ENCODE results near the gene CD59.

CD59 gene

DNA sequence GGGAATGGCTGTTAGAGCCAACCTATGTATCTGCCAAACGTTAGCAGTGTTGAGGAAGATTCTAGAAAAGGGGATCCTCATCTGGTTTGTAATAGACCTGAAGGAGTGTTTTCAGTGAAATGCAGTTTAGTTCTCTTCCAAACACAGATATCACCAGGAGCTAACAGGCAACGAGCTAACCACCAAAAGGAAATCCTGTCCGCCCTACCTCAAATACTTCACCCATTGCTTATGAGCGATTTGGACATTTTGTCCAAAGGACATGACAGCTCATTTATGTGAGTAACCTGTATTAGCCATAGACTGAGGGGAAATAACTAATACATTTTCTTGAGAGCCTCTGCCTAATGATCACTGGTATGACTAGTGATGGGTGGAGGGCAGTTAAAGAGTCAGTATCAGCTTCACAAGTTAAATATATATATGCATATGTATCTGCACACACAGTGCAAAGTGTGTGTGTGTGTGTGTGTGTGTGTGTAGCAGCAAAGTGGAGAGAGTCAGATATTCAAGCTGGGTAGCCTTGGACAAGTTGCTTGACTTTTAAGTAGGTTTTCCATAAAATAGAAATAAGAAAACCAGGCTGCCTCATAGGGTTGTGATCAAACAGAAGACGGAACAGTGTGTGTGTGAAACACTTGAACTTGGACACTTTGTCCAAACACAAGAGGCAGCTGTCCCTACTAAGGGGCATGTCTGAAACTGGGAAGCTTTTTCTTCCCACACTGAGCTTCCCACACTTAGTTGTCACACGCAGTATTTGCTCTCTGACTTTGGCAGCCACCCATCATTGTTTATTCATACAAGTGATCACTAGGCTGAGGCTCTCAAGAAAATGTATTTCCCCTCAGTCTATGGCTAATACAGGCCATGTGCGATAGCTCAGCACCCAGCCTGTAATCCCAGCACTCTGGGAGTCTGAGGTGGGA, 34.7 kb downstream of the CD59 start:
- Histone ChIP-seq H3K9me2 (ENCODE audit: low read depth, low read length) (no peaks in the 10 kb centered on the region), H3K27ac (ENCODE audit: low read depth, low read length, poor library complexity, severe bottlenecking) (no peak overlapping the region), H3K4me1 (ENCODE audit: insufficient read depth, low read length, severe bottlenecking) (peaks cover 6% of the 10 kb centered on the region), H3K4me3 (ENCODE audit: low read depth, low read length, poor library complexity, severe bottlenecking) (peak overlapping the region; percentile 57), H3K27me3 (ENCODE audit: insufficient read depth, low read length) (0 out of 2 replicates have a peak, but pooled peaks cover 4% of the 10 kb centered on the region), H2AFZ (ENCODE audit: low read length) (no peak overlapping the region), H4K20me1 (ENCODE audit: insufficient read depth, low read length) (no peaks in the 10 kb centered on the region), H3K4me2 (ENCODE audit: low read length) (peak overlapping the region; percentile 77), H3K9me3 (ENCODE audit: low read length) (no peaks in the 10 kb centered on the region), H3K9ac (ENCODE audit: low read length) (peak overlapping the region; percentile 41; the same call in 1 of the 2 replicates), H3F3A (ENCODE audit: insufficient read depth, low read length) (no peaks in the 10 kb centered on the region), H3K79me2 (ENCODE audit: insufficient read depth, low read length) (no peaks in the 10 kb centered on the region), H3K36me3 (ENCODE audit: insufficient read depth, low read length) (0 out of 2 replicates have a peak, but pooled peaks cover 3% of the 10 kb centered on the region)
- TF ChIP-seq EZH2 (IDR thresholded peaks at IDR 0.05; ENCODE audit: borderline replicate concordance, low read length) = no peak
- TF ChIP-seq, protein P1, sequence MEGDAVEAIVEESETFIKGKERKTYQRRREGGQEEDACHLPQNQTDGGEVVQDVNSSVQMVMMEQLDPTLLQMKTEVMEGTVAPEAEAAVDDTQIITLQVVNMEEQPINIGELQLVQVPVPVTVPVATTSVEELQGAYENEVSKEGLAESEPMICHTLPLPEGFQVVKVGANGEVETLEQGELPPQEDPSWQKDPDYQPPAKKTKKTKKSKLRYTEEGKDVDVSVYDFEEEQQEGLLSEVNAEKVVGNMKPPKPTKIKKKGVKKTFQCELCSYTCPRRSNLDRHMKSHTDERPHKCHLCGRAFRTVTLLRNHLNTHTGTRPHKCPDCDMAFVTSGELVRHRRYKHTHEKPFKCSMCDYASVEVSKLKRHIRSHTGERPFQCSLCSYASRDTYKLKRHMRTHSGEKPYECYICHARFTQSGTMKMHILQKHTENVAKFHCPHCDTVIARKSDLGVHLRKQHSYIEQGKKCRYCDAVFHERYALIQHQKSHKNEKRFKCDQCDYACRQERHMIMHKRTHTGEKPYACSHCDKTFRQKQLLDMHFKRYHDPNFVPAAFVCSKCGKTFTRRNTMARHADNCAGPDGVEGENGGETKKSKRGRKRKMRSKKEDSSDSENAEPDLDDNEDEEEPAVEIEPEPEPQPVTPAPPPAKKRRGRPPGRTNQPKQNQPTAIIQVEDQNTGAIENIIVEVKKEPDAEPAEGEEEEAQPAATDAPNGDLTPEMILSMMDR (IDR thresholded peaks at IDR 0.05; ENCODE audit: low read length) = no peak

GRCh38 chr11:33700502-33701271, 35.5 kb downstream of the CD59 start, which contains the start of gene C11orf91:
Gene C11orf91 (minus strand): TSS chr11:33700826. CDS start chr11:33700740, 86 bp downstream.
- TF ChIP-seq, protein P1 (IDR thresholded peaks at IDR 0.05; ENCODE audit: low read length) = no peak
- TF ChIP-seq EZH2 (IDR thresholded peaks at IDR 0.05; ENCODE audit: borderline replicate concordance, low read length) = no peak
- Histone ChIP-seq H3K9me3 (ENCODE audit: low read length) (no peaks in the 10 kb centered on the region), H3K4me1 (ENCODE audit: insufficient read depth, low read length, severe bottlenecking) (peaks cover 11% of the 10 kb centered on the region), H3K9ac (ENCODE audit: low read length) (peak within 1 kb of the TSS; percentile 41; the same call in 1 of the 2 replicates), H2AFZ (ENCODE audit: low read length) (no peak within 1 kb of the TSS), H3K4me3 (ENCODE audit: low read depth, low read length, poor library complexity, severe bottlenecking) (peak within 1 kb of the TSS; percentile 57), H3K27ac (ENCODE audit: low read depth, low read length, poor library complexity, severe bottlenecking) (no peak within 1 kb of the TSS), H3K9me2 (ENCODE audit: low read depth, low read length) (no peaks in the 10 kb centered on the region), H4K20me1 (ENCODE audit: insufficient read depth, low read length) (no peaks in the 10 kb centered on the region), H3K79me2 (ENCODE audit: insufficient read depth, low read length) (no peaks in the 10 kb centered on the region), H3K4me2 (ENCODE audit: low read length) (peak within 1 kb of the TSS; percentile 77), H3K36me3 (ENCODE audit: insufficient read depth, low read length) (0 out of 2 replicates have a peak, but pooled peaks cover 3% of the 10 kb centered on the region), H3F3A (ENCODE audit: insufficient read depth, low read length) (no peaks in the 10 kb centered on the region), H3K27me3 (ENCODE audit: insufficient read depth, low read length) (0 out of 2 replicates have a peak, but pooled peaks cover 4% of the 10 kb centered on the region)

GRCh38 chr11:33700063-33700501, 36.1 kb downstream of the CD59 start:
- Histone ChIP-seq H3K4me2 (ENCODE audit: low read length) (peak overlapping the region; percentile 77), H2AFZ (ENCODE audit: low read length) (no peak overlapping the region), H3K4me1 (ENCODE audit: insufficient read depth, low read length, severe bottlenecking) (peaks cover 11% of the 10 kb centered on the region)

More at GRCh38 chr11:33700063-33700501, 36.1 kb downstream of the CD59 start:
- Histone ChIP-seq H3K36me3 (ENCODE audit: insufficient read depth, low read length) (0 out of 2 replicates have a peak, but pooled peaks cover under 1% of the 10 kb centered on the region), H3K9me2 (ENCODE audit: low read depth, low read length) (no peaks in the 10 kb centered on the region), H3K27me3 (ENCODE audit: insufficient read depth, low read length) (0 out of 2 replicates have a peak, but pooled peaks cover 4% of the 10 kb centered on the region), H3F3A (ENCODE audit: insufficient read depth, low read length) (no peaks in the 10 kb centered on the region), H4K20me1 (ENCODE audit: insufficient read depth, low read length) (no peaks in the 10 kb centered on the region), H3K79me2 (ENCODE audit: insufficient read depth, low read length) (no peaks in the 10 kb centered on the region), H3K9ac (ENCODE audit: low read length) (no peak overlapping the region), H3K9me3 (ENCODE audit: low read length) (no peaks in the 10 kb centered on the region), H3K27ac (ENCODE audit: low read depth, low read length, poor library complexity, severe bottlenecking) (no peak overlapping the region), H3K4me3 (ENCODE audit: low read depth, low read length, poor library complexity, severe bottlenecking) (peak overlapping the region; percentile 57)
- TF ChIP-seq EZH2 (IDR thresholded peaks at IDR 0.05; ENCODE audit: borderline replicate concordance, low read length) = no peak
- TF ChIP-seq, protein P1 (IDR thresholded peaks at IDR 0.05; ENCODE audit: low read length) = no peak
